Panc1 (cell line): Measurements from ENCODE around the gene HSPBAP1. TPM values are rescaled to one million over a fixed set of nuclear protein-coding genes. Genes with fewer than 3 reads are reported as not detected.

Experiments
- ATAC-seq: fragments of 200-7000 bp; cut with Tn5 transposase; 2 replicates; pipeline ENCODE4 v1.9.1; 2020; ENCODE audit warnings: mild to moderate bottlenecking, moderate library complexity
- BruUV-seq: library from RNA; stranded (reverse); fragments of 400-500 nt; replicated peaks from 2 replicates; lab custom pipeline; 2021; lab: Mats Ljungman, UMichigan
- CTCF ChIA-PET: fragments of 300-600 bp; sonication (Branson Sonifier 250); formaldehyde crosslinking; loops from one replicate; lab custom pipeline; 2022; ENCODE audit warnings: antibody characterized with exemption; lab: Charles Lee
- POLR2A ChIA-PET: fragments of 300-600 bp; sonication (Branson Sonifier 250); formaldehyde crosslinking; loops from one replicate; lab custom pipeline; 2022; ENCODE audit warnings: antibody characterized with exemption; lab: Charles Lee
- DNase-seq: peaks from one replicate; pipeline ENCODE4 v3.0.0-alpha.2; 2010; ENCODE audit warnings: low read depth, low spot score
- H3K27ac ChIP-seq: 2 replicates; pipeline ENCODE4 v1.5.1; 2011; ENCODE audit warnings: mild to moderate bottlenecking, low read length, inconsistent platforms
- H3K27me3 ChIP-seq: fragments of 200-500 bp; sonication (Bioruptor generic); 2 replicates; pipeline ENCODE4 v1.6.0; 2014; ENCODE audit warnings: low read length, inconsistent platforms; ENCODE audit not compliant: control insufficient read depth, insufficient read depth
- H3K36me3 ChIP-seq: fragments of 200-500 bp; sonication (Bioruptor generic); 2 replicates; pipeline ENCODE4 v1.5.1; 2014; ENCODE audit warnings: inconsistent platforms, mild to moderate bottlenecking, low read length, moderate library complexity; ENCODE audit not compliant: control insufficient read depth, insufficient read depth
- H3K4me1 ChIP-seq: 2 replicates; pipeline ENCODE4 v1.5.1; 2011; ENCODE audit warnings: inconsistent platforms, mild to moderate bottlenecking, low read length, moderate library complexity; ENCODE audit not compliant: control insufficient read depth, insufficient read depth
- H3K4me3 ChIP-seq, 2 experiments: 2 replicates each; pipeline ENCODE4 v1.5.1; 2011 to 2012; ENCODE audit warnings: low read depth in 2 of 2, low read length in 2 of 2, mild to moderate bottlenecking in 2 of 2, inconsistent platforms in 1 of 2, moderate library complexity in 1 of 2
- H3K9me3 ChIP-seq: fragments of 200-500 bp; sonication (Bioruptor generic); 2 replicates; pipeline ENCODE4 v1.5.1; 2014; ENCODE audit warnings: low read depth, mild to moderate bottlenecking, inconsistent platforms, low read length, moderate library complexity; ENCODE audit not compliant: control insufficient read depth, insufficient read depth
- CTCF ChIP-seq: fragments of 450-650 bp; IDR thresholded peaks from 2 replicates; pipeline ENCODE4 v1.5.1; 2017; ENCODE audit warnings: mild to moderate bottlenecking
- POLR2AphosphoS5 ChIP-seq: IDR thresholded peaks from 2 replicates; pipeline ENCODE4 v1.6.1; 2012; ENCODE audit warnings: mild to moderate bottlenecking, low read depth, low read length, moderate library complexity
- SIN3A ChIP-seq: IDR thresholded peaks from 2 replicates; pipeline ENCODE4 v1.6.1; 2012; ENCODE audit warnings: low read depth, mild to moderate bottlenecking, low read length, moderate library complexity, borderline replicate concordance; ENCODE audit not compliant: insufficient read depth
- TCF7L2 ChIP-seq: IDR thresholded peaks from 2 replicates; pipeline ENCODE4 v1.6.1; 2011; ENCODE audit warnings: mild to moderate bottlenecking, low read depth, low read length, inconsistent platforms
- in situ Hi-C: cut with HindIII; loops from 2 replicates; pipeline ENCODE4 v1.10.0; 2016; ENCODE audit warnings: low sequenced_read_pairs, low pct_unique_long_range_greater_than_20kb
- intact Hi-C: fragments of 100-400 bp; cut with micrococcal nuclease; formaldehyde crosslinking; loops from one replicate; pipeline ENCODE4 v1.10.0; 2022; ENCODE audit not compliant: unreplicated experiment
- total RNA-seq: library from RNA; stranded (reverse); gene quantifications from one replicate; pipeline ENCODE4 v1.2.1, GENCODE V29; 2021; ENCODE audit not compliant: unreplicated experiment
- TF ChIP-seq, protein P1 (sequence below), 2 experiments: IDR thresholded peaks; 2 replicates each; pipeline ENCODE4 v1.6.1; 2011 to 2012; ENCODE audit warnings: low read depth in 2 of 2, control low read depth in 1 of 2, low read length in 1 of 2, mild to moderate bottlenecking in 1 of 2, moderate library complexity in 1 of 2; ENCODE audit not compliant: insufficient read depth in 1 of 2

HSPBAP1 gene
- total RNA-seq, 1 experiment from 2014 or later = 10.8 TPM

- intact Hi-C loops = no loop called here
- Histone ChIP-seq H3K4me1 (peaks cover 9% of the 10 kb centered on the region), H3K4me3 (no peak overlapping the region), H3K27ac (no peak overlapping the region), H3K36me3 (no peaks in the 10 kb centered on the region), H3K27me3 (no peaks in the 10 kb centered on the region), H3K9me3 (no peaks in the 10 kb centered on the region)
- ChIA-PET POLR2A (no interaction called here), CTCF (no interaction called here)
- in situ Hi-C loops = no loop called here
- ATAC-seq = no peak
- DNase-seq = no peak
- TF ChIP-seq TCF7L2 = no peak
- TF ChIP-seq CTCF = no peak
- no peak for TF ChIP-seq POLR2AphosphoS5
- TF ChIP-seq, protein P1, sequence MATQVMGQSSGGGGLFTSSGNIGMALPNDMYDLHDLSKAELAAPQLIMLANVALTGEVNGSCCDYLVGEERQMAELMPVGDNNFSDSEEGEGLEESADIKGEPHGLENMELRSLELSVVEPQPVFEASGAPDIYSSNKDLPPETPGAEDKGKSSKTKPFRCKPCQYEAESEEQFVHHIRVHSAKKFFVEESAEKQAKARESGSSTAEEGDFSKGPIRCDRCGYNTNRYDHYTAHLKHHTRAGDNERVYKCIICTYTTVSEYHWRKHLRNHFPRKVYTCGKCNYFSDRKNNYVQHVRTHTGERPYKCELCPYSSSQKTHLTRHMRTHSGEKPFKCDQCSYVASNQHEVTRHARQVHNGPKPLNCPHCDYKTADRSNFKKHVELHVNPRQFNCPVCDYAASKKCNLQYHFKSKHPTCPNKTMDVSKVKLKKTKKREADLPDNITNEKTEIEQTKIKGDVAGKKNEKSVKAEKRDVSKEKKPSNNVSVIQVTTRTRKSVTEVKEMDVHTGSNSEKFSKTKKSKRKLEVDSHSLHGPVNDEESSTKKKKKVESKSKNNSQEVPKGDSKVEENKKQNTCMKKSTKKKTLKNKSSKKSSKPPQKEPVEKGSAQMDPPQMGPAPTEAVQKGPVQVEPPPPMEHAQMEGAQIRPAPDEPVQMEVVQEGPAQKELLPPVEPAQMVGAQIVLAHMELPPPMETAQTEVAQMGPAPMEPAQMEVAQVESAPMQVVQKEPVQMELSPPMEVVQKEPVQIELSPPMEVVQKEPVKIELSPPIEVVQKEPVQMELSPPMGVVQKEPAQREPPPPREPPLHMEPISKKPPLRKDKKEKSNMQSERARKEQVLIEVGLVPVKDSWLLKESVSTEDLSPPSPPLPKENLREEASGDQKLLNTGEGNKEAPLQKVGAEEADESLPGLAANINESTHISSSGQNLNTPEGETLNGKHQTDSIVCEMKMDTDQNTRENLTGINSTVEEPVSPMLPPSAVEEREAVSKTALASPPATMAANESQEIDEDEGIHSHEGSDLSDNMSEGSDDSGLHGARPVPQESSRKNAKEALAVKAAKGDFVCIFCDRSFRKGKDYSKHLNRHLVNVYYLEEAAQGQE (IDR thresholded peaks at IDR 0.05; ENCODE audit: insufficient read depth in 1 of 2, low read depth in 2 of 2, low read length in 1 of 2) = no peak
- no peak for TF ChIP-seq SIN3A
- no TSS peak for BruUV-seq
Observed at GRCh38 chr3:122799322-122799721, 5.7 kb upstream of the HSPBAP1 start.

DNA sequence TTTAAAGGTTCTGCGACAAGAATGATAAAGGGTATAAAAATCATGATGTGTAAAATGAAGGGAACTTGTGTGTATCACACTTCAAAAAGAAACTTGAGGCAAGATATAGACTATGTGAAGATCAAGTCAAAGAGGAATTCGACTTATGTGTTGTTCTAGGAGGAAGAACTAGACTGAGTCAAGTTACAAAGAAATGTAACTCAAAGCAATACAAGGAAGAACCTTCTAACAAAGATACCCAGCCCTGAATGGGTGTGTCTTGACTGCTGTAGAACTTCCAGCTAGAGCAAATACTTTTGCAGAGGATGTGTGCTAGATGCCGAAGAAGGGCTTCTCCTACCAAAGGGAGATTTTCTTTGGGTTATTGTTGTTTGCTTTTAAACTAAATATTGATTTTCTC is 3.7 kb upstream of the HSPBAP1 start:
- ATAC-seq = no peak
- DNase-seq = no peak
- no peak overlapping the region for H3K4me3 ChIP-seq
- TF ChIP-seq CTCF (no peak), TCF7L2 (no peak), SIN3A (no peak), POLR2AphosphoS5 (no peak)
- TF ChIP-seq, protein P1 (IDR thresholded peaks at IDR 0.05; ENCODE audit: insufficient read depth in 1 of 2, low read depth in 2 of 2, low read length in 1 of 2) = no peak
- no peak overlapping the region for H3K27ac ChIP-seq
- no peaks in the 10 kb centered on the region for H3K27me3 ChIP-seq
- in situ Hi-C loops (no loop called here), intact Hi-C loops (no loop called here)
- ChIA-PET POLR2A (interaction anchor here (0.6 kb wide), 1 partner anchor 108 kb away, joined by 3 read pairs; no protein-coding TSS in a partner anchor), CTCF (no interaction called here)
- H3K9me3 ChIP-seq = no peaks in the 10 kb centered on the region
- no peaks in the 10 kb centered on the region for H3K36me3 ChIP-seq
- BruUV-seq = no TSS peak
- peaks cover 13% of the 10 kb centered on the region for H3K4me1 ChIP-seq
